ENCODE measurements around the gene IL19.

Gene IL19

DNA sequence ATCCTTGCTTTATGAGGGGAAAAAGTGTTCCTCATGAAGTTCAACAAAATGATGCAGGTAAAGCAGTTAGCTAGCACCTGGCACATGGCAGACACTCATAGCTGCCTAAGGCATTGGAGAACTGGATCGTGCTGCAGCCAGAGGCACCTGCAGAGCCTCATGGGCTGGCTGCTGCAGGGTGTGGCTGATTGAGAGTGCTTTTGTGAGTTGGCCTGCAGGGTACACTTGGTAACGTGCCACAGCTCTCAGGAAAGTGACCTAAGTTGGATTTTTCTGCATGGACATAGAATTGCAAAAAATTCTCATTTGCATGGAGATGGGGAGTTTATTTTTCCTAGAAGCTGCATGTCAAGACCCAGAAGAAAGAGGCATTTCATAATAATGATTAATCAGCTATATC, 63.2 kb downstream of the IL19 start:
- no peaks in the 10 kb centered on the region for H3K79me2 ChIP-seq (ENCODE audit: insufficient read depth, low read length)
- no peak for TF ChIP-seq EZH2 (IDR thresholded peaks at IDR 0.05; ENCODE audit: borderline replicate concordance, low read depth, low read length, severe bottlenecking)
- TF ChIP-seq, protein P1, sequence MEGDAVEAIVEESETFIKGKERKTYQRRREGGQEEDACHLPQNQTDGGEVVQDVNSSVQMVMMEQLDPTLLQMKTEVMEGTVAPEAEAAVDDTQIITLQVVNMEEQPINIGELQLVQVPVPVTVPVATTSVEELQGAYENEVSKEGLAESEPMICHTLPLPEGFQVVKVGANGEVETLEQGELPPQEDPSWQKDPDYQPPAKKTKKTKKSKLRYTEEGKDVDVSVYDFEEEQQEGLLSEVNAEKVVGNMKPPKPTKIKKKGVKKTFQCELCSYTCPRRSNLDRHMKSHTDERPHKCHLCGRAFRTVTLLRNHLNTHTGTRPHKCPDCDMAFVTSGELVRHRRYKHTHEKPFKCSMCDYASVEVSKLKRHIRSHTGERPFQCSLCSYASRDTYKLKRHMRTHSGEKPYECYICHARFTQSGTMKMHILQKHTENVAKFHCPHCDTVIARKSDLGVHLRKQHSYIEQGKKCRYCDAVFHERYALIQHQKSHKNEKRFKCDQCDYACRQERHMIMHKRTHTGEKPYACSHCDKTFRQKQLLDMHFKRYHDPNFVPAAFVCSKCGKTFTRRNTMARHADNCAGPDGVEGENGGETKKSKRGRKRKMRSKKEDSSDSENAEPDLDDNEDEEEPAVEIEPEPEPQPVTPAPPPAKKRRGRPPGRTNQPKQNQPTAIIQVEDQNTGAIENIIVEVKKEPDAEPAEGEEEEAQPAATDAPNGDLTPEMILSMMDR (IDR thresholded peaks at IDR 0.05; ENCODE audit: borderline replicate concordance, extremely low read depth, low read length, poor library complexity, severe bottlenecking) = no peak
- no peak overlapping the region for H3K27ac ChIP-seq (ENCODE audit: low read length)
- no peaks in the 10 kb centered on the region for H4K20me1 ChIP-seq (ENCODE audit: insufficient read depth, low read length)
- no peaks in the 10 kb centered on the region for H3K27me3 ChIP-seq (ENCODE audit: insufficient read depth, low read length, poor library complexity)
- no peak for ATAC-seq (ENCODE audit: insufficient read depth, low read depth)
- no peak overlapping the region for H2AFZ ChIP-seq (ENCODE audit: low read depth, low read length)
- no peaks in the 10 kb centered on the region for H3K4me1 ChIP-seq (ENCODE audit: insufficient read depth, low read length)
- no peak overlapping the region for H3K4me3 ChIP-seq (ENCODE audit: low read depth in 1 of 2, low read length in 2 of 2)
- no peak overlapping the region for H3K4me2 ChIP-seq (ENCODE audit: insufficient read depth, low read length)
- no peaks in the 10 kb centered on the region for H3K36me3 ChIP-seq (ENCODE audit: insufficient read depth, low read length)
- no peak for DNase-seq
- H3K9ac ChIP-seq (ENCODE audit: low read depth, low read length) = no peak overlapping the region
- H3K9me3 ChIP-seq (ENCODE audit: insufficient read depth, low read length, severe bottlenecking) = no peaks in the 10 kb centered on the region

DNA sequence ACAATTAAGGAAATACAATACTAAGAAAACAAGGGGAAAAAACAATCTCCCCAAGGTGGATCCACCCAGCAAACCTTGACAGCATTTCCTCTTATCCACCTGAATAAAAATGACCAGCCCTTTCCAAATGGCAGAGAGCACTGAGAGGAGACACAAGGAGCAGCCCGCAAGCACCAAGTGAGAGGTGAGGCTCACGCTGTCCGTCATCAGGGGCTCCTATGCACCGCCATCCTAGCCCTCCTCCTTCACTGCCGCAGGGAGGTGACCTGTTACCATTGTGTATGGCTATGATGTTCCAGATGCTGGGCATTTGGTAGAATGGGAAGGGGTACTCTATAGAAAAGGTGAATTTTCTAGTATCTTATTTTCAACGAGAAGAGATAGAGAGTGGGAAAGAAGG, 63.6 kb downstream of the IL19 start:
- Histone ChIP-seq H3K4me2 (ENCODE audit: insufficient read depth, low read length) (no peak overlapping the region), H4K20me1 (ENCODE audit: insufficient read depth, low read length) (no peaks in the 10 kb centered on the region), H3K27ac (ENCODE audit: low read length) (no peak overlapping the region), H3K79me2 (ENCODE audit: insufficient read depth, low read length) (no peaks in the 10 kb centered on the region), H3K4me3 (ENCODE audit: low read depth in 1 of 2, low read length in 2 of 2) (no peak overlapping the region), H3K36me3 (ENCODE audit: insufficient read depth, low read length) (no peaks in the 10 kb centered on the region), H3K4me1 (ENCODE audit: insufficient read depth, low read length) (no peaks in the 10 kb centered on the region), H3K27me3 (ENCODE audit: insufficient read depth, low read length, poor library complexity) (no peaks in the 10 kb centered on the region), H3K9me3 (ENCODE audit: insufficient read depth, low read length, severe bottlenecking) (no peaks in the 10 kb centered on the region), H2AFZ (ENCODE audit: low read depth, low read length) (no peak overlapping the region), H3K9ac (ENCODE audit: low read depth, low read length) (no peak overlapping the region)
- DNase-seq = no peak
- no peak for TF ChIP-seq EZH2 (IDR thresholded peaks at IDR 0.05; ENCODE audit: borderline replicate concordance, low read depth, low read length, severe bottlenecking)
- TF ChIP-seq, protein P1 (IDR thresholded peaks at IDR 0.05; ENCODE audit: borderline replicate concordance, extremely low read depth, low read length, poor library complexity, severe bottlenecking) = no peak
- no peak for ATAC-seq (ENCODE audit: insufficient read depth, low read depth)

GRCh38 chr1:206834711-206835110, 64.1 kb downstream of the IL19 start:
- no peaks in the 10 kb centered on the region for H3K79me2 ChIP-seq (ENCODE audit: insufficient read depth, low read length)
- no peak for DNase-seq
- no peak overlapping the region for H3K4me2 ChIP-seq (ENCODE audit: insufficient read depth, low read length)
- no peak for ATAC-seq (ENCODE audit: insufficient read depth, low read depth)
- H4K20me1 ChIP-seq (ENCODE audit: insufficient read depth, low read length) = no peaks in the 10 kb centered on the region
- no peak overlapping the region for H3K27ac ChIP-seq (ENCODE audit: low read length)
- H3K9me3 ChIP-seq (ENCODE audit: insufficient read depth, low read length, severe bottlenecking) = no peaks in the 10 kb centered on the region
- no peaks in the 10 kb centered on the region for H3K36me3 ChIP-seq (ENCODE audit: insufficient read depth, low read length)
- no peak overlapping the region for H3K4me3 ChIP-seq (ENCODE audit: low read depth in 1 of 2, low read length in 2 of 2)
- no peak overlapping the region for H3K9ac ChIP-seq (ENCODE audit: low read depth, low read length)
- no peaks in the 10 kb centered on the region for H3K4me1 ChIP-seq (ENCODE audit: insufficient read depth, low read length)
- H2AFZ ChIP-seq (ENCODE audit: low read depth, low read length) = no peak overlapping the region
- TF ChIP-seq EZH2 (IDR thresholded peaks at IDR 0.05; ENCODE audit: borderline replicate concordance, low read depth, low read length, severe bottlenecking) = no peak
- TF ChIP-seq, protein P1 (IDR thresholded peaks at IDR 0.05; ENCODE audit: borderline replicate concordance, extremely low read depth, low read length, poor library complexity, severe bottlenecking) = no peak
- H3K27me3 ChIP-seq (ENCODE audit: insufficient read depth, low read length, poor library complexity) = no peaks in the 10 kb centered on the region

DNA sequence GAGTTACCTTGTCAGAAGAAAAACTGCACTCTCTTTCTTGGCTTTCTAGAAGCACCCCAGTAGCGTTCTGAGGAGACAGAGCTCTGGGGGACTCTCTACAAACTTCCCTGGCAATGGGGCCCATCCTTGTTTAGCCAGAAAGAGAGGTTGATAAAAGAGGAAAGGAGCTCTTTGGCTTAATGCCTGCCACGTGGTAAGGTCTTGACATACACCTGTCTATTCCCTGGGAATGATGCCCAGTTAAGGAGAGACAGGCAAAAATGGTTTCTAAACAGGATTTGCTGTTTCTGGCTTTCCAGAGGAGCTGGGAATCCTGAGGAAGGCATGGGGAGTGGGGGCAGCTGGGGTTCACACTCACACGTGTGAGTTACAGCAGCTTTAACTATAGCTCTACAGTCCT, 64.6 kb downstream of the IL19 start:
- ATAC-seq (ENCODE audit: insufficient read depth, low read depth) = no peak
- H3K27ac ChIP-seq (ENCODE audit: low read length) = no peak overlapping the region
- H2AFZ ChIP-seq (ENCODE audit: low read depth, low read length) = no peak overlapping the region
- H3K4me2 ChIP-seq (ENCODE audit: insufficient read depth, low read length) = no peak overlapping the region
- H3K4me1 ChIP-seq (ENCODE audit: insufficient read depth, low read length) = no peaks in the 10 kb centered on the region
- no peak overlapping the region for H3K9ac ChIP-seq (ENCODE audit: low read depth, low read length)
- H3K9me3 ChIP-seq (ENCODE audit: insufficient read depth, low read length, severe bottlenecking) = no peaks in the 10 kb centered on the region
- H3K4me3 ChIP-seq (ENCODE audit: low read depth in 1 of 2, low read length in 2 of 2) = no peak overlapping the region
- no peaks in the 10 kb centered on the region for H3K36me3 ChIP-seq (ENCODE audit: insufficient read depth, low read length)
- H3K79me2 ChIP-seq (ENCODE audit: insufficient read depth, low read length) = no peaks in the 10 kb centered on the region
- TF ChIP-seq EZH2 (IDR thresholded peaks at IDR 0.05; ENCODE audit: borderline replicate concordance, low read depth, low read length, severe bottlenecking) = no peak
- TF ChIP-seq, protein P1 (IDR thresholded peaks at IDR 0.05; ENCODE audit: borderline replicate concordance, extremely low read depth, low read length, poor library complexity, severe bottlenecking) = no peak
- no peak for DNase-seq
- no peaks in the 10 kb centered on the region for H4K20me1 ChIP-seq (ENCODE audit: insufficient read depth, low read length)
- H3K27me3 ChIP-seq (ENCODE audit: insufficient read depth, low read length, poor library complexity) = no peaks in the 10 kb centered on the region
